Mammary epithelial cell (primary cell): Measurements from ENCODE around the gene HNRNPDL.

Experiments used
- EZH2 ChIP-seq: IDR thresholded peaks from 2 replicates; pipeline ENCODE4 v1.6.1; 2012; ENCODE audit warnings: low read length, inconsistent platforms, borderline replicate concordance
- TF ChIP-seq, protein P1 (sequence below), 2 donors: IDR thresholded peaks in 1 of 2; conservative IDR thresholded peaks in 1 of 2; 2 replicates each; pipeline ENCODE4 v1.5.1; 2011 to 2012; ENCODE audit warnings: inconsistent platforms in 2 of 2, low read length in 2 of 2, mild to moderate bottlenecking in 2 of 2, control low read depth in 1 of 2, low read depth in 1 of 2; ENCODE audit not compliant: insufficient read depth in 1 of 2; ENCODE audit errors: extremely low read depth in 1 of 2

DNA sequence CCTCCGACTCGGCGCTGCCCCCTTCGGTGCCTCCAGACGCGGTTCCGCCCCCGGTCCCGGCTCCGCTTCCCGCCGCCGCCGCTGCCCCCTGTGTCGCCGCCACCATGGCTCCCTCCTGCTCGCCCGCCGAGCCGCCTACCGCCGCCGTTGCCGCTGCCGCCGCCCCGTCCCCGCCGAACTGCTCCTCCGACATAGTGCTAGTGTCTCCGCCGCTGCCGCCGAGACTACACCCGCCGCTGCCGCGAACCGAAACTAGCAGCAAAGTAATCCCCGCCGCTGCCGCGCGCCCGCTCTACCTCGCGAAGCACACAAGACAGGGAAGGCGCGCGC is 56.8 kb downstream of the HNRNPDL start:
- TF ChIP-seq, protein P1, sequence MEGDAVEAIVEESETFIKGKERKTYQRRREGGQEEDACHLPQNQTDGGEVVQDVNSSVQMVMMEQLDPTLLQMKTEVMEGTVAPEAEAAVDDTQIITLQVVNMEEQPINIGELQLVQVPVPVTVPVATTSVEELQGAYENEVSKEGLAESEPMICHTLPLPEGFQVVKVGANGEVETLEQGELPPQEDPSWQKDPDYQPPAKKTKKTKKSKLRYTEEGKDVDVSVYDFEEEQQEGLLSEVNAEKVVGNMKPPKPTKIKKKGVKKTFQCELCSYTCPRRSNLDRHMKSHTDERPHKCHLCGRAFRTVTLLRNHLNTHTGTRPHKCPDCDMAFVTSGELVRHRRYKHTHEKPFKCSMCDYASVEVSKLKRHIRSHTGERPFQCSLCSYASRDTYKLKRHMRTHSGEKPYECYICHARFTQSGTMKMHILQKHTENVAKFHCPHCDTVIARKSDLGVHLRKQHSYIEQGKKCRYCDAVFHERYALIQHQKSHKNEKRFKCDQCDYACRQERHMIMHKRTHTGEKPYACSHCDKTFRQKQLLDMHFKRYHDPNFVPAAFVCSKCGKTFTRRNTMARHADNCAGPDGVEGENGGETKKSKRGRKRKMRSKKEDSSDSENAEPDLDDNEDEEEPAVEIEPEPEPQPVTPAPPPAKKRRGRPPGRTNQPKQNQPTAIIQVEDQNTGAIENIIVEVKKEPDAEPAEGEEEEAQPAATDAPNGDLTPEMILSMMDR (conservative IDR thresholded peaks at IDR 0.05 in 1 of 2, IDR thresholded peaks at IDR 0.05 in 1 of 2; ENCODE audit: extremely low read depth in 1 of 2, insufficient read depth in 1 of 2, low read depth in 1 of 2, low read length in 2 of 2) = no peak
- TF ChIP-seq EZH2 = no peak
